H1 (cell line): ENCODE measurements around the gene TOB2.

Experiments
- ASH2L ChIP-seq: fragments of 200-600, 300-600 bp; sonication (generic); IDR thresholded peaks from one replicate; pipeline ENCODE4 v1.7.1; 2017; ENCODE audit warnings: low read length
- CHD1 ChIP-seq: IDR thresholded peaks from 2 replicates; pipeline ENCODE4 v1.6.1; 2012; ENCODE audit warnings: low read depth, low read length, improper control_type of control experiment
- EGR1 ChIP-seq: IDR thresholded peaks from 2 replicates; pipeline ENCODE4 v1.6.1; 2011; ENCODE audit warnings: low read depth, low read length, borderline replicate concordance
- EP300 ChIP-seq, 2 experiments: IDR thresholded peaks; 1 replicate in 1 of 2; 2 replicates in 1 of 2; pipeline ENCODE4 v1.6.1; 2011 to 2012; ENCODE audit warnings: low read depth in 2 of 2, low read length in 2 of 2, mild to moderate bottlenecking in 2 of 2, borderline replicate concordance in 1 of 2, inconsistent platforms in 1 of 2, moderate library complexity in 1 of 2
- JUN ChIP-seq: IDR thresholded peaks from 2 replicates; pipeline ENCODE4 v1.6.1; 2011; ENCODE audit warnings: low read depth, mild to moderate bottlenecking, improper control_type of control experiment, low read length
- JUND ChIP-seq: IDR thresholded peaks from 2 replicates; pipeline ENCODE4 v1.6.1; 2011; ENCODE audit warnings: mild to moderate bottlenecking, improper control_type of control experiment, low read length
- POLR2A ChIP-seq, 2 experiments: IDR thresholded peaks; 1 replicate in 1 of 2; 2 replicates in 1 of 2; pipeline ENCODE4 v1.6.1; 2011; ENCODE audit warnings: low read depth in 2 of 2, low read length in 2 of 2, mild to moderate bottlenecking in 2 of 2; ENCODE audit errors: control extremely low read depth in 1 of 2
- POLR2AphosphoS5 ChIP-seq: IDR thresholded peaks from 2 replicates; pipeline ENCODE4 v1.6.1; 2011; ENCODE audit warnings: low read depth, low read length
- RAD21 ChIP-seq, 2 experiments: IDR thresholded peaks in 1 of 2; conservative IDR thresholded peaks in 1 of 2; 2 replicates each; pipeline ENCODE4 v1.6.1; 2011; ENCODE audit warnings: low read depth in 2 of 2, low read length in 2 of 2, improper control_type of control experiment in 1 of 2, inconsistent platforms in 1 of 2, mild to moderate bottlenecking in 1 of 2, moderate library complexity in 1 of 2
- RFX5 ChIP-seq: IDR thresholded peaks from 2 replicates; pipeline ENCODE4 v1.6.1; 2011; ENCODE audit warnings: low read depth, low read length, improper control_type of control experiment, borderline replicate concordance
- SIN3A ChIP-seq, 2 experiments: IDR thresholded peaks in 1 of 2; conservative IDR thresholded peaks in 1 of 2; 2 replicates each; pipeline ENCODE4 v1.6.1; 2011 to 2012; ENCODE audit warnings: low read length in 2 of 2, improper control_type of control experiment in 1 of 2, low read depth in 1 of 2, mild to moderate bottlenecking in 1 of 2
- SP1 ChIP-seq: IDR thresholded peaks from 2 replicates; pipeline ENCODE4 v1.6.1; 2011; ENCODE audit warnings: low read depth, low read length
- SP4 ChIP-seq: IDR thresholded peaks from 2 replicates; pipeline ENCODE4 v1.6.1; 2012; ENCODE audit warnings: low read length, inconsistent platforms
- TF ChIP-seq, protein P1 (sequence below), 3 experiments: IDR thresholded peaks; 1 replicate in 2 of 3; 2 replicates in 1 of 3; pipeline versions ENCODE4 v1.5.1 to v1.6.1; 2011; ENCODE audit warnings: low read length in 3 of 3, mild to moderate bottlenecking in 3 of 3, inconsistent platforms in 2 of 3, low read depth in 1 of 3, moderate library complexity in 1 of 3; ENCODE audit not compliant: insufficient read depth in 1 of 3; ENCODE audit errors: control extremely low read depth in 1 of 3

- no peak for TF ChIP-seq JUN
- TF ChIP-seq SP4, result no peak
- TF ChIP-seq POLR2A (IDR thresholded peaks at IDR 0.05; ENCODE audit: control extremely low read depth in 1 of 2, low read depth in 2 of 2, low read length in 2 of 2), result no peak
- no peak for TF ChIP-seq RAD21 (IDR thresholded peaks at IDR 0.05 in 1 of 2, conservative IDR thresholded peaks at IDR 0.05 in 1 of 2; ENCODE audit: low read depth in 2 of 2, low read length in 2 of 2)
- TF ChIP-seq, protein P1, sequence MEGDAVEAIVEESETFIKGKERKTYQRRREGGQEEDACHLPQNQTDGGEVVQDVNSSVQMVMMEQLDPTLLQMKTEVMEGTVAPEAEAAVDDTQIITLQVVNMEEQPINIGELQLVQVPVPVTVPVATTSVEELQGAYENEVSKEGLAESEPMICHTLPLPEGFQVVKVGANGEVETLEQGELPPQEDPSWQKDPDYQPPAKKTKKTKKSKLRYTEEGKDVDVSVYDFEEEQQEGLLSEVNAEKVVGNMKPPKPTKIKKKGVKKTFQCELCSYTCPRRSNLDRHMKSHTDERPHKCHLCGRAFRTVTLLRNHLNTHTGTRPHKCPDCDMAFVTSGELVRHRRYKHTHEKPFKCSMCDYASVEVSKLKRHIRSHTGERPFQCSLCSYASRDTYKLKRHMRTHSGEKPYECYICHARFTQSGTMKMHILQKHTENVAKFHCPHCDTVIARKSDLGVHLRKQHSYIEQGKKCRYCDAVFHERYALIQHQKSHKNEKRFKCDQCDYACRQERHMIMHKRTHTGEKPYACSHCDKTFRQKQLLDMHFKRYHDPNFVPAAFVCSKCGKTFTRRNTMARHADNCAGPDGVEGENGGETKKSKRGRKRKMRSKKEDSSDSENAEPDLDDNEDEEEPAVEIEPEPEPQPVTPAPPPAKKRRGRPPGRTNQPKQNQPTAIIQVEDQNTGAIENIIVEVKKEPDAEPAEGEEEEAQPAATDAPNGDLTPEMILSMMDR (IDR thresholded peaks at IDR 0.05; ENCODE audit: control extremely low read depth in 1 of 3, insufficient read depth in 1 of 3, low read depth in 1 of 3, low read length in 3 of 3), result no peak
- no peak for TF ChIP-seq POLR2AphosphoS5
- no peak for TF ChIP-seq RFX5
- no peak for TF ChIP-seq SIN3A (conservative IDR thresholded peaks at IDR 0.05 in 1 of 2, IDR thresholded peaks at IDR 0.05 in 1 of 2; ENCODE audit: low read depth in 1 of 2, low read length in 2 of 2)
- no peak for TF ChIP-seq SP1
- TF ChIP-seq ASH2L, result no peak
- TF ChIP-seq CHD1, result no peak
- TF ChIP-seq EP300 (IDR thresholded peaks at IDR 0.05; ENCODE audit: borderline replicate concordance in 1 of 2, low read depth in 2 of 2, low read length in 2 of 2), result no peak
- TF ChIP-seq JUND, result no peak
- TF ChIP-seq EGR1, result no peak
These were observed 62.5 kb downstream of the TOB2 start for GRCh38 chr22:41384128-41384527.
